Mesodermal cell (in vitro differentiated cells): ENCODE measurements around the gene FAM174C.

Source experiments
- H3K27ac ChIP-seq: 2 replicates; pipeline ENCODE4 v1.7.0; 2013; ENCODE audit warnings: mild to moderate bottlenecking, low read depth, low read length, moderate library complexity; ENCODE audit not compliant: severe bottlenecking
- H3K36me3 ChIP-seq: 2 replicates; pipeline ENCODE4 v1.7.1; 2013; ENCODE audit warnings: mild to moderate bottlenecking, low read length, moderate library complexity; ENCODE audit not compliant: control insufficient read depth, insufficient read depth
- H3K4me1 ChIP-seq: one replicate; pipeline ENCODE4 v1.7.1; 2013; ENCODE audit warnings: mild to moderate bottlenecking, low read length; ENCODE audit not compliant: insufficient read depth, control insufficient read depth, poor library complexity, severe bottlenecking
- H3K4me3 ChIP-seq: 2 replicates; pipeline ENCODE4 v1.7.0; 2013; ENCODE audit warnings: low read length, control low read depth, mild to moderate bottlenecking; ENCODE audit not compliant: insufficient read depth, poor library complexity, severe bottlenecking; ENCODE audit errors: extremely low read depth
- H3K9me3 ChIP-seq: 2 replicates; pipeline ENCODE4 v1.7.1; 2013; ENCODE audit warnings: mild to moderate bottlenecking, low read length, moderate library complexity; ENCODE audit not compliant: control insufficient read depth
- WGBS, 2 experiments: methylation state at CpG; one replicate each; pipeline ENCODE4 v1.1.5; 2013; ENCODE audit warnings: missing lambda C conversion rate in 2 of 2; ENCODE audit not compliant: insufficient coverage in 2 of 2; 5-methylcytosine and 5-hydroxymethylcytosine counted together

FAM174C gene

GRCh38 chr19:1324249-1324805 is 49.0 kb downstream of the FAM174C start:
- H3K27ac ChIP-seq, result peak overlapping the region; percentile 52
- no peaks in the 10 kb centered on the region for H3K36me3 ChIP-seq
- WGBS, 2 experiments, result 93 to 94% methylated on average over 10 of the region's 12 CpGs
- no peaks in the 10 kb centered on the region for H3K4me1 ChIP-seq
- peak overlapping the region; percentile 36 for H3K4me3 ChIP-seq
- H3K9me3 ChIP-seq, result no peaks in the 10 kb centered on the region

DNA sequence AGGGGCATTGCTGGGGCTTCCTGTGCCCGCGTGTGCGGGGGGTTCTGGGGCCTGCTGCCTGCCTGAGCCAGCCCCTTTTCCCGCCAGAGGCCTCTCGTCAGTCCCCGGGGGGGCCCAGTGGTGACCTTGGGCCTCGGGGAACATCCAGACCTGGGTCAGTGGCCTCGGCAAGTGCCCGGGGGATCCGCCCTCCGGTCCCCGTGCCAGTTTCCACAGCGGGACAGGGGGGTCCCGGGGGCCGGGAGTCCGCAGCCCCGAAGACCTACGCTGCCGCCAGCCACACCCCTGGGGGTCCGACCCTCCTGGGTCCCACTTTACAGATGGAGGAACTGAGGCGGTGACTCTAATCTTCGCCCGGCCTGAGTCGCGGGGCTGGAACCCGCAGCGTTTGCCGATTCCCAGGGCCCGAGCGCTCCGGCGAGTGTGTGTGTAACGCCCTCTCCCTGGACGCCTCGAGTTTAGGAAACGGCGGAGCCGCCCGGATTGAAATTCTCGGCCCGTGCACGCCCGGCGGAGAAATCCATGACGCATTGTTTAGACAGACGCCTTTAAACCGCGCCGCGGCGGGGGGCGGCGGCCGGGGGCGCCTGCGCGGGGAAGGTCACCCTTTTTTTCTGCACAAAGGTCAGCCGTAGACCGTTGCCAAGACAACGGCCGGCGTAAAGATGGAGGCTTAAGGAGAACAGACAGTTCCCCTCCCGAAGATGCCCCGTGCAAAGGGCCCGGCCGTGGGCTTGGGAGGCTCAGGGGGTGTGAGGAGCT is 49.7 kb downstream of the FAM174C start:
- H3K4me3 ChIP-seq, result peak overlapping the region; percentile 36
- H3K9me3 ChIP-seq, result no peaks in the 10 kb centered on the region
- no peaks in the 10 kb centered on the region for H3K36me3 ChIP-seq
- no peaks in the 10 kb centered on the region for H3K4me1 ChIP-seq
- WGBS, 2 experiments, result 9 to 10% methylated on average over 61 to 62 of the region's 66 CpGs
- peak overlapping the region; percentile 52 for H3K27ac ChIP-seq

GRCh38 chr19:1325568-1326294 is 50.4 kb downstream of the FAM174C start:
- Histone ChIP-seq H3K36me3 (no peaks in the 10 kb centered on the region), H3K4me1 (no peaks in the 10 kb centered on the region), H3K4me3 (peak overlapping the region; percentile 36), H3K27ac (peak overlapping the region; percentile 52), H3K9me3 (no peaks in the 10 kb centered on the region)
- 90% methylated on average over 34 to 38 of the region's 38 CpGs for WGBS, 2 experiments

DNA sequence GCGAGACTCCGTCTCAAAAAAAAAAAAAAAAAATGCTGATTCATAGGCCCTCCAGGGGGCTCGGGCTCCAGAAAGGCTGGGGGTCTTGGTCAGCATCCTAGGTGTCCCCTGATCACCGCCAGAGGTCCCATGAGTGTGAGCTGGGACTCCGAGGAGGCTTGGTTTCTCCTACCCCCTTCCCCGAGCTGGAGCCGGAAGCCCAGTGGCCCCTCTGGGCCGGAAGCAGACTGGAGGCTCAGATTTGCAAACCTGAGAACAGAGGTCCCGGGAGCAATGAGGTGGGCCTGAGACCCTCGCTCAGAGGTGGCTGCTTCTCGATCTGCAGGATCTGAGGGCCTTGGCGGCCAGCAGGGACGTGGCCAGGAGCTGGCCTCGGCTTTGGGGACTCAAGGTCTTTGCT is 51.8 kb downstream of the FAM174C start:
- Histone ChIP-seq H3K9me3 (no peaks in the 10 kb centered on the region), H3K36me3 (no peaks in the 10 kb centered on the region), H3K27ac (no peak overlapping the region), H3K4me1 (no peaks in the 10 kb centered on the region), H3K4me3 (no peak overlapping the region)
- 93 to 94% methylated on average over 10 to 13 of the region's 14 CpGs for WGBS, 2 experiments
